HG02759 (cell line): Measurements from ENCODE around the gene ICA1L.

ENCODE experiments used
- ATAC-seq: cut with Tn5 transposase; IDR thresholded peaks from one replicate; pipeline ENCODE4 v1.9.1; 2021; ENCODE audit warnings: mild to moderate bottlenecking, moderate library complexity; ENCODE audit not compliant: unreplicated experiment

ICA1L gene

DNA sequence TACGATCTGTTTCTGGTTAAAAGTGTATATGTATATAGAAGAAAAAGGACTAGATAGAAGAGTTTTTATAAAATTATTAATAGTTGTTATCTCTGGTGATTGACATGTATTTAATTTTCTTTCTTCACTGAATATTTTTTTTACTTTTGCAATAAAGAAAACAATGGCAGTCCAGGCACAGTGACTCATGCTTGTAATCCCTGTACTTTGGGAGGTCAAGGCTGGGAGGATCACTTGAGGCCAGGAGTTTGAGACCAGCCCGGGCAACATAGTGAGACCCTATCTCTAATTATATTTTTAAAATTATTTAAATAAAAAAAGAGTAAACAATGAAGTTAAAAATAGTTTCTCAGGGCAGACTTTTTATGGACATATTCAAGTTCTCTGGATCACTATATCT is 122.1 kb downstream of the ICA1L start:
- ATAC-seq, result no peak

DNA sequence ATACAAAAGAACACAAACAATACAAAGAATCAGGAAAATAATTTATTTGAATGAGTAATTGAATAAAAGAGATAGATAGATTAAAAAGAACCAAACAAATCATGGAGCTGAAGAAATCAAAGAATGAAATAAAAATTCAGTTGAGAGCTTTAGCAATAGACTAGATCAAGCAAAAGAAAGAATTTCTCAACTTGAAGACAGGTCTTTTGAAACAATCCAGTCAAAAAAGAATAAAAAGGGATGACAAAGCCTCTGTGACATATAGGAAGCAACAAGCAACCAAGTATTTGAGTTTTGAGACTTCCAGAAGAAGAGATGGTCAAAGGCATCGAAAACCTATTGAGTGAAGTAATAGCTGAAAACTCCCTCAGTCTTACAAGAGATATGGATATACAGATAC is 128.0 kb downstream of the ICA1L start:
- no peak for ATAC-seq

DNA sequence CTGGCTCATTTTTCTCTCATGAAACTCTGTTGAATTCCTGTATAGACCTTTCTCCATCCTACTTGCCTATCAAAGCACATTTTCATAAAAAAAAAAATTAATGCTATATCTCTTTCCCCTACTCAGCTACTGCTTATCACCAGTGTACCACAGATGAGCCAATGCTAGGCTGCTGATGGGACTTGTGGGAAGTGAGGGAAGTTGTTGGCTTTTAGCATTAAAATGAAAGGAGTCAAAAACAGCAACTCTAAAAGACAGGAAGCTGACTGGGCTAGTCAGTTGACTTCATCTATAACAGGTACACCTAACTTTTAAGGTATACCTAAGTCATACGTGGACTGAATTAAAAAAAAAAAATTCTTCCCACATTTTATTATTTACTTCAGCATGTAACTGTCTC is 134.7 kb downstream of the ICA1L start:
- ATAC-seq, result no peak

DNA sequence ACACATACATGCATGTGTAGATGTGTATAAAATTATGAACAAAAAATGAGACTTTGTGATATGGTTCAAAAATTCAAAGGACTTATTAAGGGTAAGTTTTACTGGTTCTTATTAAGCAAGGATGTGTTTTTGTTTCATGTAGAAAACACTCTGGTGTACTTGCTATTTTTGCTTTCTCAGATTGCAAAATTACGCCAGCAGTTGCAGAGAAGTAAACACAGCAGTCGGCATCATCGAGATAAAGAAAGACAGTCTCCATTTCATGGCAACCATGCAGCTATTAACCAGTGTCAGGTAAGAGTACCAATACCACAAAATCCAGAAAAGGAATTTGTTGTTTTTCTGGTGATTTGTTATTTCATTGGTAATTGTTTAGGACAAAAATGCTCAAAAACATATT is 145.5 kb downstream of the ICA1L start:
- ATAC-seq, result no peak

DNA sequence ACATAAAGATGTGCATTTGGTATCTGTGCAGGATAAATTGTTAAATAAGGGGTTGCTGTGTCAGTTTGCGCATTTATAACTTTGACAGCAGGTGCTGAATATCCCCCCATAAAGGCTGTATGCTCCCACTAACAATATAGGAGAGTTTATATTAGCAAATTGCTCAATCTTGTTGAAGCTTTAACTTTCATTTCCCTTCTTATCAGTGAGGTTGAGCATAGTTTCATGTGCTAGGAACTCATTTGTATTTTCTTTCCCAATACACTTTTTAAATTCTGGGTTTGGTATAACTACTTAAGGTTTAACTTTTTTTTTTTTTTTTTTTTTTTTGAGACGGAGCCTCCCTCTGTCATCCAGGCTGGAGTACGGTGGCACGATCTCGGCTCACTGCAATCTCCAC is 147.8 kb downstream of the ICA1L start:
- ATAC-seq, result no peak
